Osteocyte (in vitro differentiated cells): ENCODE results near the gene CSH1. TPM values are rescaled to one million over a fixed set of nuclear protein-coding genes. Genes with fewer than 3 reads are reported as not detected.
"Not testable (repeated sequence)": the region's sequence is repeated elsewhere in the genome, so short reads cannot be mapped to it uniquely, and the experiment has no call there.

ENCODE experiments used
- DNase-seq: peaks from one replicate; pipeline ENCODE4 v3.0.0; 2021; ENCODE audit warnings: mixed read lengths; ENCODE audit not compliant: unreplicated experiment; ENCODE audit errors: extremely low spot score
- H3K27ac Mint-ChIP-seq: one replicate; pipeline ENCODE4 v1.8.0; 2021; ENCODE audit warnings: mild to moderate bottlenecking, mixed read lengths; ENCODE audit not compliant: unreplicated experiment
- H3K27me3 Mint-ChIP-seq: one replicate; pipeline ENCODE4 v1.8.0; 2021; ENCODE audit warnings: mixed read lengths; ENCODE audit not compliant: unreplicated experiment
- H3K36me3 Mint-ChIP-seq: one replicate; pipeline ENCODE4 v1.8.0; 2021; ENCODE audit warnings: mixed read lengths; ENCODE audit not compliant: unreplicated experiment
- H3K4me1 Mint-ChIP-seq: one replicate; pipeline ENCODE4 v1.8.0; 2021; ENCODE audit warnings: mixed read lengths; ENCODE audit not compliant: unreplicated experiment
- H3K4me3 Mint-ChIP-seq: one replicate; pipeline ENCODE4 v1.8.0; 2021; ENCODE audit warnings: mild to moderate bottlenecking, moderate library complexity, mixed read lengths; ENCODE audit not compliant: unreplicated experiment
- H3K9me3 Mint-ChIP-seq: one replicate; pipeline ENCODE4 v1.8.0; 2021; ENCODE audit warnings: mixed read lengths; ENCODE audit not compliant: unreplicated experiment
- total RNA-seq: library from RNA; stranded (reverse); gene quantifications from 2 replicates; pipeline ENCODE4 v1.2.1, GENCODE V29; 2021
- TF ChIP-seq, protein P1 (sequence below): fragments of 200-600 bp; sonication (generic); IDR thresholded peaks from 2 replicates; pipeline ENCODE4 v1.5.0; 2021; ENCODE audit warnings: antibody characterized with exemption, mild to moderate bottlenecking, moderate library complexity

The CSH1 gene
- total RNA-seq, 1 donor from 2014 or later: not detected

DNA sequence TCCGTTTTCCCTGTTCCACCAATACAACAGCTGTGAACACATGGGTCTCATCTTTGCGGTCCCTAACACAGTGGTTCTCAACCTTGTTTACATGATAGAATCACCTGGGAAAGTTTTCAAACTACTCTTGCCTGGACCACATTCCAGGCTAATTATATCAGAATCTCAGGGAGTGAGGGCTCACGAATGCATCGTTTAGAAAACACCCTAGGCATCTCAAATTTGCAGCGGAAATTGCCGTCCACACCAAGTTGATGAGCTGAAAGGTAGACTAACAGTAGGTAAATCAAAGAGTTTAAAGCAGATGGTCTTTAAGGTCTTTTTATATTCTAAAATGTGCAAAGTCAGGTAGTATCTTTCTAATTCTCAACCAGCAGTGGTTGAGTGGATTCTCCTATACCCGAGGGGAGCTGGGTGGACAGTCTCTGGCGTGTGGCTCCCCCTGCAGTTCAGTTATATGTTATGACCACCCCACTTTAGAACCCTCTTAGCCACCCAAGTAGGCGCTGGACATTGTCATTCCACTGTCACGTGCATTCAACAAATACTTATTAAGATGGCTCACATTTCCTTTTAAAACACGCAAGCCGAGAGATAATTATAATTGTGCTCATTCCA lies 10.9 kb upstream of the CSH1 start:
- not testable (repeated sequence) for DNase-seq, H3K36me3 Mint-ChIP-seq, H3K4me3 Mint-ChIP-seq, H3K4me1 Mint-ChIP-seq, H3K9me3 Mint-ChIP-seq, H3K27ac Mint-ChIP-seq
- TF ChIP-seq, protein P1, sequence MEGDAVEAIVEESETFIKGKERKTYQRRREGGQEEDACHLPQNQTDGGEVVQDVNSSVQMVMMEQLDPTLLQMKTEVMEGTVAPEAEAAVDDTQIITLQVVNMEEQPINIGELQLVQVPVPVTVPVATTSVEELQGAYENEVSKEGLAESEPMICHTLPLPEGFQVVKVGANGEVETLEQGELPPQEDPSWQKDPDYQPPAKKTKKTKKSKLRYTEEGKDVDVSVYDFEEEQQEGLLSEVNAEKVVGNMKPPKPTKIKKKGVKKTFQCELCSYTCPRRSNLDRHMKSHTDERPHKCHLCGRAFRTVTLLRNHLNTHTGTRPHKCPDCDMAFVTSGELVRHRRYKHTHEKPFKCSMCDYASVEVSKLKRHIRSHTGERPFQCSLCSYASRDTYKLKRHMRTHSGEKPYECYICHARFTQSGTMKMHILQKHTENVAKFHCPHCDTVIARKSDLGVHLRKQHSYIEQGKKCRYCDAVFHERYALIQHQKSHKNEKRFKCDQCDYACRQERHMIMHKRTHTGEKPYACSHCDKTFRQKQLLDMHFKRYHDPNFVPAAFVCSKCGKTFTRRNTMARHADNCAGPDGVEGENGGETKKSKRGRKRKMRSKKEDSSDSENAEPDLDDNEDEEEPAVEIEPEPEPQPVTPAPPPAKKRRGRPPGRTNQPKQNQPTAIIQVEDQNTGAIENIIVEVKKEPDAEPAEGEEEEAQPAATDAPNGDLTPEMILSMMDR: peak; percentile 24
- H3K27me3 Mint-ChIP-seq: peaks cover 47% of the 10 kb centered on the region

DNA sequence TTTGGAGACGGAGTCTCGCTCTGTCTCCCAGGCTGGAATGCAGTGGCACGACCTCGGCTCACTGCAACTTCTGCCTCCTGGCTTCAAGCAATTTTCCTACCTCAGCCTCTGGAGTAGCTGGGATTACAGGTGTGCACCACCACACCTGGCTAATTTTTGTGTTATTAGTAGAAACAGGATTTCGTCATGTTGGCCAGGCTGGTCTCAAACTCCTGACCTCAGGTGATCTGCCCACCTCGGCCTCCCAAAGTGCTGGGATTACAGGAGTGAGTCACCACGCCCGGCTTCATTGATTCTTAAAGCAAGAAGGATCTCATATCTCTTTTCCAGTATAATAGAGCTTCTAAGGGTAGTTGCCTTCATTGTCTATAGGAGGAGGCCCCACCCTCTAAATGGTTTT lies 8.4 kb upstream of the CSH1 start:
- peaks cover 57% of the 10 kb centered on the region for H3K27me3 Mint-ChIP-seq
- DNase-seq, H3K4me1 Mint-ChIP-seq, H3K9me3 Mint-ChIP-seq, H3K36me3 Mint-ChIP-seq, H3K27ac Mint-ChIP-seq, H3K4me3 Mint-ChIP-seq: not testable (repeated sequence)

DNA sequence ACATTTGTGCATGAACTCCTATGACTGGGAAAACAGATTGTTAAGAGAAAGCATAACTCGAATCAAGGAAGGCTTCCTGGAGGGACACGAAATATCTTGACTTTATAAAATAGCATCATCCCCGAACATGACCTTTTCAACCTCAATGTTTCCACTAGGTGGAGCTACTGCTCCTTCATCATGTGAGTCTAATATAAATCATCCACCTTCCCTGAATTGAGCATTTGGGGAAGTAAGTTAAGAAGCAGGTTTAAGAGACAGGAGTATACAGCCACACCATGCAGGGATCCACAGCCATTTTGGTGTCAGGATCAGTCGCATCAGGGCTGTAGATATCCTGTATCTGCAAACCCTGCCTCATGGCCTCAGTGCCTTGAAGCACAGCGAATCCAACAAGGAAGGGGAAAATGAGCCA lies 7.4 kb upstream of the CSH1 start:
- not testable (repeated sequence) for DNase-seq, H3K4me3 Mint-ChIP-seq, H3K4me1 Mint-ChIP-seq, H3K9me3 Mint-ChIP-seq, H3K27ac Mint-ChIP-seq, H3K36me3 Mint-ChIP-seq
- TF ChIP-seq, protein P1: peak; percentile 56
- peaks cover 52% of the 10 kb centered on the region for H3K27me3 Mint-ChIP-seq

DNA sequence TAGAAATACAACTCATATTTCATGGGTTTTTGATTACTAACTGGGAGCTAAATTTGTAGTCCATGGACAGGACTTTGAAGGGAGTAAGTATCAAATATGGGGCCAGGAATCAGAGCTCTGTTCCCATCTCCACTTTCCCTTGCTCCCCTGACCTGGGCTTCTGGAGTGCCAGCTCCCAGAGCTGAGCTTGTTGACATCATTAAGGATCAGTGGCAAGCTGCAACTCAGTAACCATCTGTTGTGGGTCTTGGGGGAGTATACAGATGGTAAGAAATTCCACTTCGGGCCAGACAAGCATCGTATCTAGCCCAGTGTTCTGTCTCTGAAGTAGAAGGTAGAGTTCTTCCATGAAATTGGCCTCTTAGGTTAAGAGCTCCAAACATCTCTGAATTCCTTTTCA lies 5.6 kb upstream of the CSH1 start:
- not testable (repeated sequence) for H3K4me1 Mint-ChIP-seq, DNase-seq, H3K27ac Mint-ChIP-seq, H3K36me3 Mint-ChIP-seq, H3K9me3 Mint-ChIP-seq, H3K4me3 Mint-ChIP-seq
- H3K27me3 Mint-ChIP-seq: peaks cover 37% of the 10 kb centered on the region

DNA sequence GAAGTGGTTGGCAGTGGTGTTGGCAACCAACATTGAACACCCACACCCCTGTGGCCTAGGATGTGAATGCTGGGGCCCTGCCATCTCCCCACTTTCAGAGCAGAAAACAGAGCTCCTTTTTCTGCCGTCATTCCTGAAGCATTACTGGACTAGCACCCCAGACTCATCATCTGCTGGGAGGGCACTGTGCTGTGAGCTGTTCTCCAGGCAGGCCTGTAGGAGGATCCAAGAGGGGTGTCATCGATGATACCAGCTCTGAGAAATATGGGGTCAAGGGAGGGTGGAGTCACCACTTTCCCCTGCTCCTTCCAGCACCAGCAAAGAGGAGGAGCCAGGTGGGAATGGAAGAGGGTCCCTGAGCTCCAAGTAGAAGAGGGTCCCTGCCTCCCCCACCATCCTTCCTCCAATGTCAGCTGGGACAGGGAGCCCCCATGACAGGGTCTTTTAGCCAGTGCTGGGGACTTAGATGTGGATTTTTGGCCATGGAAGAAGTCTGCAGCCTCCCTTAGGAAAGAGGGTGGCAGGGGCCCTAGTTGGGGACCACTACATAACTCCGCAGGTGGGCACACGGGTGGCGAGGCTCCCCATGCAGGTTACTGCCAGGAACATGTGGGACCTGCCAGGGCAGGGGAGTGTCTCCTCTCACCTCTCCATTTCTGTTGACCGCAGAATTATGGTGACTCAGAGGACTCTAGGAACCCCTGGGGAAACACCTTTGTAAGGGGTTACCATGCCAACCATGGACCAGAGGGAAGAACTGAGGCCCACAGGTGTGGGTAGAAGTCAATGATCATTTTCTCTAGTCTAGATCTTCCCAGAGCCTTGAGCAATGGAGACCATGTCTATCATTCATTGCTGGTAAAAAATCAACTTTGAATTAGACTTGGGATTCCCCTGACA lies 2.8 kb upstream of the CSH1 start:
- not testable (repeated sequence) for H3K9me3 Mint-ChIP-seq, DNase-seq, H3K36me3 Mint-ChIP-seq, H3K4me1 Mint-ChIP-seq, H3K27ac Mint-ChIP-seq, H3K4me3 Mint-ChIP-seq
- peaks cover 32% of the 10 kb centered on the region for H3K27me3 Mint-ChIP-seq

DNA sequence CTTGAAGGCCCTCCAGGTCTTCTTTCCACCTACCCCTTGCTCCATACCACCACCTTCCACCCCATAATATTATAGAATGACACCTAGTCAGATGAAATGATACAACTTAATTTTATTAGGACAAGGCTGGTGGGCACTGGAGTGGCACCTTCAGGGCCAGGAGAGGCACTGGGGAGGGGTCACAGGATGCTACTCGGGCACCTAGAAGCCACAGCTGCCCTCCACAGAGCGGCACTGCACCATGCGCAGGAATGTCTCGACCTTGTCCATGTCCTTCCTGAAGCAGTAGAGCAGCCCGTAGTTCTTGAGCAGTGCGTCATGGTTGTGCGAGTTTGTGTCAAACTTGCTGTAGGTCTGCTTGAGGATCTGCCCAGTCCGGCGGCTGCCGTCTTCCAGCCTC lies 1.6 kb downstream of the CSH1 start:
- DNase-seq, H3K27ac Mint-ChIP-seq, H3K4me3 Mint-ChIP-seq, H3K4me1 Mint-ChIP-seq, H3K9me3 Mint-ChIP-seq, H3K36me3 Mint-ChIP-seq: not testable (repeated sequence)
- peaks cover 37% of the 10 kb centered on the region for H3K27me3 Mint-ChIP-seq

DNA sequence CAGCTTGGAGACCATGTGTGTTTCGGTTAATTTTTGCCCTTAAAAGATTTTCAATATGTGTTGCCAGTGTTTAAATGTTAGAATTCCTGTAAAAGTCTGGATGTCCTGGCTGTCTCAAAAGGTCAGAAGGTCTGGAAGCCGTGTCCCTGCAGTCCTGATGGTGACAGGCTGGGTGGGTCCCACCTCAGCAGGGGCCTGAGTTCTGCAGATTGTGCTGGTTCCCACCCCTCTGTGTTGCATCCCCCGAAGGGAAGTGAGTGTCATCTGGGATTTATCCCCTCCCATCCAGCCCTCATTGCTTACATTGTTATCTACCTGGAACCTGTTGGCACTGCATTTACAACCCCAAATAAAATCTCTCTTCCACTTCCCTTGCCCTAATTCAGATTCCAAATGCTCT lies 2.4 kb downstream of the CSH1 start:
- not testable (repeated sequence) for H3K27ac Mint-ChIP-seq, H3K4me3 Mint-ChIP-seq, H3K4me1 Mint-ChIP-seq, H3K36me3 Mint-ChIP-seq, H3K9me3 Mint-ChIP-seq, DNase-seq
- peaks cover 32% of the 10 kb centered on the region for H3K27me3 Mint-ChIP-seq
